ENCODE data around the gene RPL27A.

GRCh38 chr11:8689726-8690255 lies 7.2 kb downstream of the RPL27A start:
- TF ChIP-seq POLR2A (IDR thresholded peaks at IDR 0.05), result no peak
- TF ChIP-seq CTCF (IDR thresholded peaks at IDR 0.05), result no peak
- no peak for TF ChIP-seq EP300 (IDR thresholded peaks at IDR 0.05)
